ENCODE results near the gene SPINK4.

The SPINK4 gene

DNA sequence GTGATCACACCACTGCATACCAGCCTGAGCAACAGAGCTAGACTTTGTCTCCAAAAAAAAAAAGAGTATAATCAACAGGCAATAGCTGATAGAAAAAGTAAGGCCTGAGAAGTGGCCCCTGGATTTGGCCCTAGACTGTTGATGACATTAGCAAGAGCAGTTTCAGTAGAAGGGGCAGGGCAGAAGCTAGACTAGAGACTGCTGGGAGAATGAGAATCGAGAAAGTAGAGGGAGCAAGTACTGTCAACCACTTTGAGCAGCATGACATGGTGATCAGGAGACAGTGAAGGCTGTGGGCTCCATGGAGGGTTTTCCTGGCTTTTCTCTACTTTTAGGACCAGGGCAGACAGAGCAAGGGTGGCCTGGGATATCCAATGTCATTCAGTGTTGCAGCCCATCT is 37.9 kb upstream of the SPINK4 start:
- DNase-seq (ENCODE audit: low spot score) = no peak
- TF ChIP-seq, protein P1, sequence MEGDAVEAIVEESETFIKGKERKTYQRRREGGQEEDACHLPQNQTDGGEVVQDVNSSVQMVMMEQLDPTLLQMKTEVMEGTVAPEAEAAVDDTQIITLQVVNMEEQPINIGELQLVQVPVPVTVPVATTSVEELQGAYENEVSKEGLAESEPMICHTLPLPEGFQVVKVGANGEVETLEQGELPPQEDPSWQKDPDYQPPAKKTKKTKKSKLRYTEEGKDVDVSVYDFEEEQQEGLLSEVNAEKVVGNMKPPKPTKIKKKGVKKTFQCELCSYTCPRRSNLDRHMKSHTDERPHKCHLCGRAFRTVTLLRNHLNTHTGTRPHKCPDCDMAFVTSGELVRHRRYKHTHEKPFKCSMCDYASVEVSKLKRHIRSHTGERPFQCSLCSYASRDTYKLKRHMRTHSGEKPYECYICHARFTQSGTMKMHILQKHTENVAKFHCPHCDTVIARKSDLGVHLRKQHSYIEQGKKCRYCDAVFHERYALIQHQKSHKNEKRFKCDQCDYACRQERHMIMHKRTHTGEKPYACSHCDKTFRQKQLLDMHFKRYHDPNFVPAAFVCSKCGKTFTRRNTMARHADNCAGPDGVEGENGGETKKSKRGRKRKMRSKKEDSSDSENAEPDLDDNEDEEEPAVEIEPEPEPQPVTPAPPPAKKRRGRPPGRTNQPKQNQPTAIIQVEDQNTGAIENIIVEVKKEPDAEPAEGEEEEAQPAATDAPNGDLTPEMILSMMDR (IDR thresholded peaks at IDR 0.05) = no peak
- Histone ChIP-seq H3K4me3 (no peak overlapping the region), H3K27ac (peak overlapping the region in 1 of 2 donors; percentile 12)

DNA sequence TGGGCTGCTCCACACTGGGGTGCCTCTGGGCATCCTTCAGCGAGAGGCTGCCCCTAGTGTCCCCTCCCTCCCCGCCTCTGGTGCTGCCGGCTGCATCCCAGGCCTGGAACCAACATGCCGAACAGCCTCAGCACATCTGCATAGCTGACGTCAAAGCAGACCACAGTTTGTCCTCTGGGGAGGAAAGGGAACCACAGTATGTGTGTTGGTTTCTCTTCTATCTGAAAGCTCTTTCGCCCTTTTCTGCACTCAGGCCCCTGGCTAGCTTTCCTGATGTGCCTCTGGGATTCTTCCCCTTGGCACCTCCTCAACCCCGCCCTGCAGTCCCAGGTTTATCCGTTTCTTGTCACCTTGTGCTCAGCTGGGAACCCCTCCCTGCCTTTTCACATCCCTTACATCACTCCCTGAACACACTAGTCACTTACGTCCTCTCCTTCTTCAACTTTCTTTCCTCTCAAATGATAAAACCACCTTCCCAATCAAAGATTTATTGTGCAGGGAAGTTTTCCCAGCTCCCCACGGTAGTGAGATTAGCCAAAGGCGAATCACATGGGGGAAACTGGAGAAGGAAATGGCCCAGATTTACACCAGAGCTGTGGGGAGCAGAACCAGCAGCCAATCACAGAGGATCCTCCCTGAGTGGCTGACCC is 37.3 kb upstream of the SPINK4 start:
- H3K4me3 ChIP-seq = no peak overlapping the region
- no peak for DNase-seq (ENCODE audit: low spot score)
- peak overlapping the region in 1 of 2 donors; percentile 12 for H3K27ac ChIP-seq
- TF ChIP-seq, protein P1 (IDR thresholded peaks at IDR 0.05) = no peak

DNA sequence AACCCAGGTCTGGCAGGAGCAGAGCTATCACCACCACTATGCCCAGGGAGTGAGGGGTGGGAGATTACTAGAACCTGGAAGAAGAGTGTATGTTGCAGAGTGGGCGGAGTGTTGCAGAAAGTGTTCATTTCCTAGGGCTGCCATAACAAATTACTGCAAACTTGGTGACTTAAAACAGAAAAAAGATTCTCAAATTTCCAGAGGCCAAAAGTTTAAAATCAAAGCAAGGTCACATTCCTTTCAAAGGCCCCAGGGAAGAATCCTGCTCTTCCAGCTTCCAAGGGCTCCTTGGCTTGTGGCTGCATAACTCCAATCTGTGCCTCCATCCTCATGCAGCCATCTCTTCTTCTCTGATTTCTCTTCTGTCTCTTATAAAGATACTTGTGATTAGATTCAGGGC is 30.6 kb upstream of the SPINK4 start:
- no peak overlapping the region for H3K4me3 ChIP-seq
- no peak overlapping the region for H3K27ac ChIP-seq
- DNase-seq (ENCODE audit: low spot score) = no peak
- TF ChIP-seq, protein P1 (IDR thresholded peaks at IDR 0.05) = no peak

DNA sequence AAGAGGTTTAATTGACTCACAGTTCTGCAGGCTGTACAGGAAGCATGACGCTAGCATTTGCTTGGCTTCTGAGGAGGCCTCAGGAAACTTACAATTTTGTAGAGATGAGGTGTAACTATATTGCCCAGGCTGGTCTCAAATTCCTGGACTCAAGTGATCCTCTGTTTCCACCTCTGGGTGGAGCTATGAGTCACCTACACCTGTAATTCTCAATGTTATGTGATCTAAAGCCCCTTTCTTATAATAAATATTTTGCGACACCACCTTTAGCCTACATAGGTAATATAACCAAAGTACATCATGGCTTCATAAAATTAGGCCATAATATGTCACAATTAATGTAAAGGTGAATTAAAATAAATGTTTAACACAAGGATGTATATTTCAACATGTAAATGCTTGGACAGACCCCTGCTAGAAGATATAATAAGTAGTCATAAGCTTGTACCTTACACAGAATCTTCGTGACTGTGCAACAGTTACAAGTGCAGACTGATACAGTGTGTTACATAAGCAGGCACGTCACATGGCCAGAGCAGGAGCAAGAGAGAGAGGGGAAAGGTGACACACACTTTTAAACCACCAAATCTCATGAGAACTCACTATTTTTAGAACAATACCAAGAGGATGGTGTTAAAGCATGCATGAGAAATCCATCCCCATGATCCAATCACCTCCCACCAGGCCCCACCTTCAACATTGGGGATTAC is 29.8 kb upstream of the SPINK4 start:
- no peak overlapping the region for H3K27ac ChIP-seq
- no peak overlapping the region for H3K4me3 ChIP-seq
- TF ChIP-seq, protein P1 (IDR thresholded peaks at IDR 0.05) = no peak
- no peak for DNase-seq (ENCODE audit: low spot score)

DNA sequence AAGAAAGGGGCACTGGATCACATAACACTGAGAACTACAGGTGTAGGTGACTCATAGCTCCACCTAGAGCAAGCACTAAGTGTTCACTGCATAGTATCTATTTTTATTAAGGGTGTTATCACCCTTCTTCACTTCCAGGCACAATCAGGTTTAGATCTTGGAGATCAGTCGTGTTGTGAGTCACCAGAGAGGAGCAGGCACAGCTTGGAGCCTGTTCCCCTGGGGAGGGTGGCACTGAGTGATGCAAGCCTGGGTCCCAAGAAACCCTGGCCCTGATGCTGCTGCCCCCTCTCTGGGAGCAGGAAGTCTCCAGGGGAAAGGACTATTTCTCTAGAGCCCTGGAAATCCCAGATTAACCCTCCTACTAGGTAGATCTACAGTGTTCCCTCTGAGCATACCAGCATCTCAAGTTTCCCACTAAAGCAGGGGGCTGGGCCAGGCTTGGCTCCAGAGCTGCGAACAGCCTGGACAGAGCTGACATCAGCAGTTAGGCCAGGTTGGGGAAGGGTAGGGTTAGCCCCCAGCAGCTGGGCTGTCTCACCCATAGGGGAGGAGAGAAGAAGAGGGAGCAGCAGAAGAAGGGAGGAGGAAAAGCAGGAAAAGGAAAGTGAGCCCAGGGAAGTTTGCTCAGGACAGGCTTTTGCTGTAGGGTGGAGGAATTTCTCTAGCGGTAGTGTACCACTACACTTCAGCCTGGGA is 28.1 kb upstream of the SPINK4 start:
- Histone ChIP-seq H3K4me3 (no peak overlapping the region), H3K27ac (no peak overlapping the region)
- no peak for DNase-seq (ENCODE audit: low spot score)
- TF ChIP-seq, protein P1 (IDR thresholded peaks at IDR 0.05) = no peak

DNA sequence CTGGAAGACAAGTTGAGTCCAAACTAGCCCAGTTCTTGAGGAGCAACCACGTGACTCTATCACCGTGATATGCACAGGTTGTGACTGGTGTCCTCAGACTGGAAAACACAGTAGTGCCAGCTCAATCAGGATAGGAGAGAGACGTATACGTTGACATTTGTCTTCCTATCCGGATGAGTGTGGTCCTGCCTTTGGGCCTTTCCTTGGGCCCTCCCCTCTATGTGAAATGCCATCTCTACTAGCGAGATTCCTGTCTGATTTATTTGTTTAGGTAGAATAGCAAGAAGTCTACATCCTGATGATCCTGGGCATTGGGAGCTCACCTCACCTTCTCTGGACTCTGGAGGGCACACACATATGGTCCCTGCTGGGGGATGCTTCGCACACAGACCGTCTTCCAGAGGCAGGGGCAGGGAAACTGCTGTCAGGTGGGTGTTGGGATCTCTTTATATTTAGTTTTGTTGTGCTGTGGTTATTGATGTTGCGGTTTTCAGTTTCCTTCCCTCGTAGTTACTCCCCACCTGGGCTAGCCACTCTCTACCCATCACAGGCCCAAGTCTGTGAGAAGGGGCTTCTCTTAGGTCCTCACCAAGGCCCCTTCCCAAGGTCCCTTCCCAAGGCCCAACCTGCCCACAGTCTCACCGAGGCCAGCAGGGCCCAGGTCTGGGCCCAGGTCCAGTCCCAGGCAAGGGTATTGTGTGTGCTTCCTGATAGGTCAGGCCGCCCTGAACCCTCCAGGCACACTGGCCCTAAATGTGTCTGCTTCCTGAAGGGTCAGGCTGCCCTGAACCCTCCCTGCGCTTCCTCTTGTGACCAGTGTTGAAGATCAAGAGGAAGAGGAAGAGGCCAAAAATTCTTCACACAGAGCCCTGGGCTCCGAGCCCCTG is 19.0 kb upstream of the SPINK4 start:
- Histone ChIP-seq H3K27ac (no peak overlapping the region), H3K4me3 (no peak overlapping the region)
- TF ChIP-seq, protein P1 (IDR thresholded peaks at IDR 0.05) = no peak
- DNase-seq (ENCODE audit: low spot score) = no peak

All from coronary artery (tissue), 2 donors.